ENCODE data around the gene FERMT1. TPM values are rescaled to one million over a fixed set of nuclear protein-coding genes. Genes with fewer than 3 reads are reported as not detected.

The FERMT1 gene
- total RNA-seq, 1 experiment from 2014 or later: 43.1 TPM

DNA sequence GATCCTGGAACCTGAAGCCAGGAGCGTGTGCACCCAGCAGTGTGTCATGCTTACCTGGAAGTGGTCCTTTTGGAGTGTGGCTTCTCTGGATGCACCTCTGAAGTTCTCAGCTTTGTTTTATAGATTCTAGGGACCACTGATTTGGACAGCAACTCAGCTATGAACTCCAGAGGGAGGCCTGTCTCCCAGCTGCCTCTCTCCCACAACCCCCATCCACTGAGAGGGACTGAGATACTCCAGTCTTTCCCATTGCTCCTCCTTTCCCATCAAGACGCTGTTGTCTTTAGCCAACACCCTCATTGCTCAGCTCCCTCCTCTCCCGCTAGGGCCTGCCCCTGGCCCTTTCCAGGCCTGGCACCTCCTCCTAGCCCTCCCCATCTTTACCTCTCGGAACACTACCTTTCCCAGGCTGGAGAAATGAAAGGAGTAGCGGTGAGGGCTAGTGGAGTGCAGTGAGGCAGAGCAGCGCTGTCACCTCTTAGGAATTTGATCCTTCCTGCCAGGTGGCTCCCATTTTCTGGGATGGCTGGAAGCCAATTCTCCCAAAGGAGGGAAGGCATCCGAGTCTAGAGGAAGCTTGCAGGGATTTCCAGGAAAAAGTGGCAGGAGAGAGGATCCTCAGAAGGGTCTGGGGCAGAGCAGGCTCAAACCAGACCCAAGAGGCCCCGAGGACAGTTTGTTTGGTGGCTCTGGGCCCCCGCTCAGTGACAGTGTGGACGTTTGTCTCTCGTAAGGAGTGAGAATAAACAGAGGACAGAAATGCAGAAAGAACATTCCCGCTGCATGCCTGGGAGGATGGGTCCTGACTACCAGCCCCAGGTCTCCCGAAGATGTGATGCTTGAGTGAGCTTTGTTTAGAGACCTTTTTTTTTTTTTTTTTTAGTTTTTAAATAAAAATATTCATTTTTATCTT, 68.8 kb downstream of the FERMT1 start, which contains the start of gene LRRN4:
Gene LRRN4, minus strand, starts transcription at position 285 of the 913 bp plus-strand sequence. CDS start 1,261 bp downstream, outside the sequence.
- peak within 1 kb of the TSS; percentile 73 for H3K27ac Mint-ChIP-seq (ENCODE audit: low read depth, unreplicated experiment)
- BruUV-seq (replicated peaks): no TSS peak
- ChIA-PET POLR2A (interaction anchor here (0.7 to 1.9 kb wide), 9 partner anchors 8 to 519 kb away, joined by 3 to 14 read pairs (median 5); partner anchors contain the start of gene FERMT1), CTCF (interaction anchor here (0.5 to 1.8 kb wide), 7 partner anchors 15 to 652 kb away, joined by 3 to 5 read pairs (median 3); no protein-coding TSS in a partner anchor)
- no peak for TF ChIP-seq CTCF (IDR thresholded peaks at IDR 0.05; ENCODE audit: unreplicated experiment)
- intact Hi-C loops (cut with micrococcal nuclease): no loop called here
- peaks cover 5% of the 10 kb centered on the region for H3K36me3 Mint-ChIP-seq (ENCODE audit: insufficient read depth, unreplicated experiment)
- H3K9me3 Mint-ChIP-seq (ENCODE audit: unreplicated experiment): no peaks in the 10 kb centered on the region
- H3K27me3 Mint-ChIP-seq (ENCODE audit: insufficient read depth, unreplicated experiment): no peaks in the 10 kb centered on the region
- peaks cover 23% of the 10 kb centered on the region for H3K4me1 Mint-ChIP-seq (ENCODE audit: insufficient read depth, unreplicated experiment)
- peak; percentile 84 for DNase-seq (ENCODE audit: unreplicated experiment)
- peak within 1 kb of the TSS; percentile 51 for H3K4me3 Mint-ChIP-seq (ENCODE audit: unreplicated experiment)

- TF ChIP-seq CTCF (IDR thresholded peaks at IDR 0.05; ENCODE audit: unreplicated experiment): no peak
- H3K36me3 Mint-ChIP-seq (ENCODE audit: insufficient read depth, unreplicated experiment): peaks cover 5% of the 10 kb centered on the region
- ChIA-PET POLR2A (interaction anchor here (1.1 to 1.9 kb wide), 5 partner anchors 9 to 70 kb away, joined by 3 to 14 read pairs (median 6); partner anchors contain the start of gene FERMT1), CTCF (interaction anchor here (0.5 to 1.8 kb wide), 5 partner anchors 16 to 1775 kb away, joined by 3 to 5 read pairs (median 3); no protein-coding TSS in a partner anchor)
- no TSS peak for BruUV-seq (replicated peaks)
- no peaks in the 10 kb centered on the region for H3K27me3 Mint-ChIP-seq (ENCODE audit: insufficient read depth, unreplicated experiment)
- H3K4me3 Mint-ChIP-seq (ENCODE audit: unreplicated experiment): peak overlapping the region; percentile 51
- intact Hi-C loops (cut with micrococcal nuclease): no loop called here
- H3K27ac Mint-ChIP-seq (ENCODE audit: low read depth, unreplicated experiment): peak overlapping the region; percentile 68
- H3K4me1 Mint-ChIP-seq (ENCODE audit: insufficient read depth, unreplicated experiment): peaks cover 23% of the 10 kb centered on the region
- DNase-seq (ENCODE audit: unreplicated experiment): no peak
- no peaks in the 10 kb centered on the region for H3K9me3 Mint-ChIP-seq (ENCODE audit: unreplicated experiment)
These were observed 69.6 kb downstream of the FERMT1 start for GRCh38 chr20:6053064-6053775.

- Mint-ChIP-seq H3K27ac (ENCODE audit: low read depth, unreplicated experiment) (no peak overlapping the region), H3K4me3 (ENCODE audit: unreplicated experiment) (no peak overlapping the region), H3K4me1 (ENCODE audit: insufficient read depth, unreplicated experiment) (peaks cover 23% of the 10 kb centered on the region), H3K27me3 (ENCODE audit: insufficient read depth, unreplicated experiment) (no peaks in the 10 kb centered on the region), H3K9me3 (ENCODE audit: unreplicated experiment) (no peaks in the 10 kb centered on the region), H3K36me3 (ENCODE audit: insufficient read depth, unreplicated experiment) (peaks cover 12% of the 10 kb centered on the region)
- no peak for TF ChIP-seq CTCF (IDR thresholded peaks at IDR 0.05; ENCODE audit: unreplicated experiment)
- no peak for DNase-seq (ENCODE audit: unreplicated experiment)
- intact Hi-C loops (cut with micrococcal nuclease): no loop called here
- BruUV-seq (replicated peaks): no TSS peak
- POLR2A ChIA-PET: interaction anchor here (2.1 kb wide), 1 partner anchor 9 kb away, joined by 5 read pairs; no protein-coding TSS in a partner anchor
- CTCF ChIA-PET: no interaction called here
These were observed 71.3 kb downstream of the FERMT1 start for GRCh38 chr20:6051505-6051904.
